OCI-LY7 (cell line): Measurements from ENCODE around the gene CISD2. TPM values are rescaled to one million over a fixed set of nuclear protein-coding genes. Genes with fewer than 3 reads are reported as not detected.
"Not testable (repeated sequence)": the region's sequence is repeated elsewhere in the genome, so short reads cannot be mapped to it uniquely, and the experiment has no call there.

ENCODE experiments used
- BruUV-seq: library from RNA; stranded (reverse); fragments of 400-500 nt; replicated peaks from 2 replicates; lab custom pipeline; 2021; lab: Mats Ljungman, UMichigan
- CTCF ChIA-PET: fragments of 300-600 bp; sonication (Branson Sonifier 250); formaldehyde crosslinking; loops from one replicate; lab custom pipeline; 2022; ENCODE audit warnings: antibody characterized with exemption; ENCODE audit not compliant: unreplicated experiment; lab: Charles Lee
- POLR2A ChIA-PET: fragments of 300-600 bp; sonication (Branson Sonifier 250); formaldehyde crosslinking; loops from one replicate; lab custom pipeline; 2022; ENCODE audit warnings: antibody characterized with exemption; lab: Charles Lee
- DNase-seq: peaks from one replicate; pipeline ENCODE4 v3.0.0-alpha.2; 2015; ENCODE audit warnings: low spot score
- H2AFZ ChIP-seq: fragments of 200-600 bp; sonication (generic), shearing (Covaris generic); 2 replicates; pipeline ENCODE4 v1.6.1; 2014; ENCODE audit warnings: mild to moderate bottlenecking, antibody characterized with exemption, low read length, moderate library complexity
- H3K27ac ChIP-seq: fragments of 200-600 bp; sonication (generic); 2 replicates; pipeline ENCODE4 v1.5.1; 2014; ENCODE audit warnings: mixed run types, low read depth, mild to moderate bottlenecking, moderate library complexity, low read length, inconsistent platforms; ENCODE audit not compliant: poor library complexity, severe bottlenecking
- H3K36me3 ChIP-seq: fragments of 200-600 bp; sonication (generic); 2 replicates; pipeline ENCODE4 v1.6.1; 2014; ENCODE audit warnings: mild to moderate bottlenecking, antibody characterized with exemption, low read length, moderate library complexity, mixed read lengths; ENCODE audit not compliant: insufficient read depth
- H3K4me1 ChIP-seq: fragments of 200-600 bp; sonication (generic); 2 replicates; pipeline ENCODE4 v1.5.1; 2014; ENCODE audit warnings: mild to moderate bottlenecking, low read length; ENCODE audit not compliant: insufficient read depth, poor library complexity, severe bottlenecking
- H3K4me2 ChIP-seq: fragments of 200-600 bp; sonication (generic); 2 replicates; pipeline ENCODE4 v1.6.1; 2014; ENCODE audit warnings: mild to moderate bottlenecking, low read length
- H3K4me3 ChIP-seq: fragments of 200-600 bp; sonication (generic); 2 replicates; pipeline ENCODE4 v1.5.1; 2014; ENCODE audit warnings: mild to moderate bottlenecking, low read depth, low read length; ENCODE audit not compliant: poor library complexity, severe bottlenecking
- H3K79me2 ChIP-seq: fragments of 200-600 bp; sonication (generic); 2 replicates; pipeline ENCODE4 v1.6.1; 2016; ENCODE audit warnings: low read depth, mild to moderate bottlenecking, low read length, moderate library complexity, mixed read lengths; ENCODE audit not compliant: insufficient read depth
- H3K9me2 ChIP-seq: fragments of 200-600 bp; sonication (generic); 2 replicates; pipeline ENCODE4 v1.6.1; 2016; ENCODE audit warnings: mild to moderate bottlenecking, low read length, mixed read lengths; ENCODE audit not compliant: insufficient read depth
- H3K9me3 ChIP-seq: fragments of 200-600 bp; sonication (generic); 2 replicates; pipeline ENCODE4 v1.6.1; 2014; ENCODE audit warnings: mild to moderate bottlenecking, mixed run types, low read length, mixed read lengths
- H4K20me1 ChIP-seq: fragments of 200-600 bp; sonication (generic); 2 replicates; pipeline ENCODE4 v1.6.1; 2014; ENCODE audit warnings: mild to moderate bottlenecking, antibody characterized with exemption, low read length, moderate library complexity, mixed read lengths; ENCODE audit not compliant: insufficient read depth
- CTCF ChIP-seq: fragments of 200-600 bp; sonication (generic); conservative IDR thresholded peaks from 2 replicates; pipeline ENCODE4 v1.5.1; 2014; ENCODE audit warnings: mild to moderate bottlenecking, antibody characterized with exemption, low read length, moderate library complexity, mixed read lengths
- EZH2phosphoT487 ChIP-seq: fragments of 200-600 bp; sonication (generic); IDR thresholded peaks from 2 replicates; pipeline ENCODE4 v1.6.1; 2018; ENCODE audit warnings: low read depth, borderline replicate concordance, mild to moderate bottlenecking, mixed run types, antibody characterized with exemption, low read length, moderate library complexity, mixed read lengths
- intact Hi-C: fragments of 100-400 bp; cut with micrococcal nuclease; formaldehyde crosslinking; loops from one replicate; pipeline ENCODE4 v1.10.0; 2022; ENCODE audit not compliant: unreplicated experiment
- total RNA-seq, 2 experiments: library from RNA; depleted of rRNA in 1 of 2; stranded (reverse); fragments of >200 nt in 1 of 2; shearing (Covaris generic) in 1 of 2; gene quantifications; 2 replicates each; pipeline ENCODE4 v1.2.3, GENCODE V29; 2014 to 2022

Gene CISD2
- total RNA-seq, 2 experiments from 2014 or later: 34.6 to 37.6 TPM

GRCh38 chr4:102889866-102890265, 21.1 kb downstream of the CISD2 start:
- DNase-seq, CTCF ChIA-PET, H3K4me2 ChIP-seq, POLR2A ChIA-PET, H3K79me2 ChIP-seq, H3K27ac ChIP-seq, H4K20me1 ChIP-seq, intact Hi-C loops, H3K4me1 ChIP-seq, H3K4me3 ChIP-seq, BruUV-seq, H3K9me3 ChIP-seq, H3K9me2 ChIP-seq, H2AFZ ChIP-seq: not testable (repeated sequence)
- peaks cover 21% of the 10 kb centered on the region for H3K36me3 ChIP-seq

- H3K79me2 ChIP-seq, BruUV-seq, H3K4me3 ChIP-seq, H2AFZ ChIP-seq, H3K27ac ChIP-seq, DNase-seq, H3K9me3 ChIP-seq, H3K36me3 ChIP-seq, H3K4me1 ChIP-seq, CTCF ChIA-PET, POLR2A ChIA-PET, H3K9me2 ChIP-seq, H4K20me1 ChIP-seq, intact Hi-C loops, H3K4me2 ChIP-seq: not testable (repeated sequence)
These were observed 27.8 kb downstream of the CISD2 start for GRCh38 chr4:102896547-102896946.

- BruUV-seq, H3K4me2 ChIP-seq, H3K9me3 ChIP-seq, H3K9me2 ChIP-seq, H2AFZ ChIP-seq, H3K36me3 ChIP-seq, H3K79me2 ChIP-seq, H3K27ac ChIP-seq, H3K4me3 ChIP-seq, H3K4me1 ChIP-seq, H4K20me1 ChIP-seq, POLR2A ChIA-PET, DNase-seq, CTCF ChIA-PET, intact Hi-C loops: not testable (repeated sequence)
These were observed 28.8 kb downstream of the CISD2 start for GRCh38 chr4:102897610-102898009.

- BruUV-seq: no TSS peak
- Histone ChIP-seq H3K4me2 (no peak overlapping the region), H4K20me1 (no peaks in the 10 kb centered on the region), H3K4me1 (no peaks in the 10 kb centered on the region), H3K4me3 (no peak overlapping the region), H3K79me2 (no peaks in the 10 kb centered on the region), H2AFZ (no peak overlapping the region), H3K27ac (no peak overlapping the region), H3K9me2 (no peaks in the 10 kb centered on the region), H3K36me3 (no peaks in the 10 kb centered on the region), H3K9me3 (no peaks in the 10 kb centered on the region)
- POLR2A ChIA-PET: no interaction called here
- DNase-seq: no peak
- no peak for TF ChIP-seq EZH2phosphoT487
- no peak for TF ChIP-seq CTCF
- CTCF ChIA-PET: no interaction called here
- intact Hi-C loops: no loop called here
These were observed 33.0 kb downstream of the CISD2 start for GRCh38 chr4:102901804-102902203.
